GM12892 (cell line): ENCODE data around the gene CDCA8.

Experiments
- POLR2A ChIP-seq: IDR thresholded peaks from 2 replicates; pipeline ENCODE4 v1.6.1; 2011; ENCODE audit warnings: low read depth, low read length, control low read depth
- POLR2AphosphoS5 ChIP-seq: IDR thresholded peaks from 2 replicates; pipeline ENCODE4 v1.6.1; 2011; ENCODE audit warnings: low read depth, low read length, control low read depth

- TF ChIP-seq POLR2A: no peak
- TF ChIP-seq POLR2AphosphoS5: no peak
Observed at GRCh38 chr1:37719572-37720195, 27.4 kb downstream of the CDCA8 start.
